ENCODE measurements around the gene GABRE. TPM values are rescaled to one million over a fixed set of nuclear protein-coding genes. Genes with fewer than 3 reads are reported as not detected.
"Not testable (repeated sequence)": the region's sequence is repeated elsewhere in the genome, so short reads cannot be mapped to it uniquely, and the experiment has no call there.

GABRE gene
- total RNA-seq, 8 experiments from 2014 or later: 0.16 to 40.0 (median 3.3) TPM

GRCh38 chrX:151938172-151938571 lies 36.3 kb downstream of the GABRE start:
- no peak for ATAC-seq (replicated peaks in 6 of 8)
- in situ Hi-C loops (cut with MboI; ENCODE audit: low pct_unique_long_range_greater_than_20kb in 2 of 9, low sequenced_read_pairs in 9 of 9, unreplicated experiment in 9 of 9): no loop called here
- Histone ChIP-seq H3K4me3 (no peak overlapping the region), H3K27ac (no peak overlapping the region), H3K4me1 (replicated peaks in 1 of 2) (no peaks in the 10 kb centered on the region)

- Histone ChIP-seq H3K4me3 (no peak overlapping the region), H3K4me1 (replicated peaks in 1 of 2) (no peaks in the 10 kb centered on the region), H3K27ac (no peak overlapping the region)
- in situ Hi-C loops (cut with MboI; ENCODE audit: low pct_unique_long_range_greater_than_20kb in 2 of 9, low sequenced_read_pairs in 9 of 9, unreplicated experiment in 9 of 9): no loop called here
- ATAC-seq (replicated peaks in 6 of 8): no peak
- WGBS, 10 experiments: 67 to 92% (median 83%) methylated on average over 1 of the region's 1 CpG; no CpG with 5 or more reads in 4 of the 10 experiments
Observed at GRCh38 chrX:151935358-151935757, 39.1 kb downstream of the GABRE start.

- in situ Hi-C loops (cut with MboI; ENCODE audit: low pct_unique_long_range_greater_than_20kb in 2 of 9, low sequenced_read_pairs in 9 of 9, unreplicated experiment in 9 of 9): no loop called here
- Histone ChIP-seq H3K27ac (no peak overlapping the region), H3K4me1 (replicated peaks in 1 of 2) (no peaks in the 10 kb centered on the region), H3K4me3 (no peak overlapping the region)
- 0% methylated on average over 1 of the region's 4 CpGs; no CpG with 5 or more reads in 9 of the 10 experiments for WGBS, 10 experiments
- ATAC-seq (replicated peaks in 6 of 8): peak in 2 of 8 experiments; percentile 48 to 52
Observed at GRCh38 chrX:151929126-151929525, 45.4 kb downstream of the GABRE start.

- ATAC-seq (replicated peaks in 6 of 8): no peak
- Histone ChIP-seq H3K4me1 (replicated peaks in 1 of 2) (no peaks in the 10 kb centered on the region), H3K4me3 (no peak overlapping the region), H3K27ac (no peak overlapping the region)
- in situ Hi-C loops (cut with MboI; ENCODE audit: low pct_unique_long_range_greater_than_20kb in 2 of 9, low sequenced_read_pairs in 9 of 9, unreplicated experiment in 9 of 9): no loop called here
- WGBS, 10 experiments: 40 to 79% methylated on average over 1 to 3 of the region's 6 CpGs; no CpG with 5 or more reads in 8 of the 10 experiments
Observed at GRCh38 chrX:151923648-151924047, 50.8 kb downstream of the GABRE start.

GRCh38 chrX:151922692-151923091 lies 51.8 kb downstream of the GABRE start:
- no peak overlapping the region for H3K27ac ChIP-seq
- ATAC-seq (replicated peaks in 6 of 8): no peak
- no peaks in the 10 kb centered on the region for H3K4me1 ChIP-seq (replicated peaks in 1 of 2)
- WGBS, 10 experiments: 60% methylated on average over 1 of the region's 5 CpGs; no CpG with 5 or more reads in 9 of the 10 experiments
- in situ Hi-C loops (cut with MboI; ENCODE audit: low pct_unique_long_range_greater_than_20kb in 2 of 9, low sequenced_read_pairs in 9 of 9, unreplicated experiment in 9 of 9): no loop called here
- no peak overlapping the region for H3K4me3 ChIP-seq

- H3K27ac ChIP-seq: no peak overlapping the region
- in situ Hi-C loops (cut with MboI; ENCODE audit: low pct_unique_long_range_greater_than_20kb in 2 of 9, low sequenced_read_pairs in 9 of 9, unreplicated experiment in 9 of 9): no loop called here
- H3K4me1 ChIP-seq (replicated peaks in 1 of 2): no peaks in the 10 kb centered on the region
- ATAC-seq (replicated peaks in 6 of 8): no peak
- whole genome bisulfite sequencing, 10 experiments: 37% methylated on average over 5 of the region's 5 CpGs; no CpG with 5 or more reads in 9 of the 10 experiments
- H3K4me3 ChIP-seq: no peak overlapping the region
Observed at GRCh38 chrX:151921866-151922265, 52.6 kb downstream of the GABRE start.

- no peak for ATAC-seq (replicated peaks in 6 of 8)
Observed at GRCh38 chrX:151921292-151921691, 53.2 kb downstream of the GABRE start.

GRCh38 chrX:151920530-151920929 lies 53.9 kb downstream of the GABRE start:
- ATAC-seq (replicated peaks in 6 of 8): no peak
- Histone ChIP-seq H3K4me1 (replicated peaks in 1 of 2) (no peaks in the 10 kb centered on the region), H3K4me3 (no peak overlapping the region), H3K27ac (no peak overlapping the region)
- in situ Hi-C loops (cut with MboI; ENCODE audit: low pct_unique_long_range_greater_than_20kb in 2 of 9, low sequenced_read_pairs in 9 of 9, unreplicated experiment in 9 of 9): no loop called here
- 83% methylated on average over 3 of the region's 6 CpGs; no CpG with 5 or more reads in 9 of the 10 experiments for WGBS, 10 experiments

More at GRCh38 chrX:151921292-151921691, 53.2 kb downstream of the GABRE start:
- WGBS, 10 experiments: no CpG with 5 or more reads among the region's 10 CpGs
- in situ Hi-C loops (cut with MboI; ENCODE audit: low pct_unique_long_range_greater_than_20kb in 2 of 9, low sequenced_read_pairs in 9 of 9, unreplicated experiment in 9 of 9): no loop called here
- Histone ChIP-seq H3K4me1 (replicated peaks in 1 of 2) (no peaks in the 10 kb centered on the region), H3K4me3 (no peak overlapping the region), H3K27ac (no peak overlapping the region)

- ATAC-seq (replicated peaks in 6 of 8): no peak
- Histone ChIP-seq H3K27ac (no peak overlapping the region), H3K4me3 (no peak overlapping the region), H3K4me1 (replicated peaks in 1 of 2) (no peaks in the 10 kb centered on the region)
- WGBS, 10 experiments: no CpG with 5 or more reads among the region's 12 CpGs
- in situ Hi-C loops (cut with MboI; ENCODE audit: low pct_unique_long_range_greater_than_20kb in 2 of 9, low sequenced_read_pairs in 9 of 9, unreplicated experiment in 9 of 9): no loop called here
Observed at GRCh38 chrX:151920101-151920500, 54.4 kb downstream of the GABRE start.

- no CpG with 5 or more reads among the region's 11 CpGs for WGBS, 10 experiments
- Histone ChIP-seq H3K27ac (no peak overlapping the region), H3K4me3 (no peak overlapping the region), H3K4me1 (replicated peaks in 1 of 2) (no peaks in the 10 kb centered on the region)
- no peak for ATAC-seq (replicated peaks in 6 of 8)
- in situ Hi-C loops (cut with MboI; ENCODE audit: low pct_unique_long_range_greater_than_20kb in 2 of 9, low sequenced_read_pairs in 9 of 9, unreplicated experiment in 9 of 9): no loop called here
Observed at GRCh38 chrX:151919610-151920009, 54.9 kb downstream of the GABRE start.

GRCh38 chrX:151918736-151919135 lies 55.7 kb downstream of the GABRE start:
- H3K4me3 ChIP-seq; in situ Hi-C loops (cut with MboI; ENCODE audit: low pct_unique_long_range_greater_than_20kb in 2 of 9, low sequenced_read_pairs in 9 of 9, unreplicated experiment in 9 of 9); H3K27ac ChIP-seq; H3K4me1 ChIP-seq (replicated peaks in 1 of 2); ATAC-seq (replicated peaks in 6 of 8): not testable (repeated sequence)
- no CpG with 5 or more reads among the region's 18 CpGs for WGBS, 10 experiments

GRCh38 chrX:151912780-151913179 lies 61.7 kb downstream of the GABRE start, which contains the start of gene MAGEA4:
Gene MAGEA4, plus strand, starts transcription at chrX:151912889. Its CDS starts 10,776 bp downstream, at chrX:151923665.
- in situ Hi-C loops (cut with MboI; ENCODE audit: low pct_unique_long_range_greater_than_20kb in 2 of 9, low sequenced_read_pairs in 9 of 9, unreplicated experiment in 9 of 9): no loop called here

GRCh38 chrX:151912221-151912620 lies 62.3 kb downstream of the GABRE start:
- no peak for ATAC-seq (replicated peaks in 6 of 8)
- no CpG with 5 or more reads among the region's 11 CpGs for WGBS, 10 experiments
- Histone ChIP-seq H3K4me1 (replicated peaks in 1 of 2) (no peaks in the 10 kb centered on the region), H3K4me3 (no peak overlapping the region), H3K27ac (no peak overlapping the region)
- in situ Hi-C loops (cut with MboI; ENCODE audit: low pct_unique_long_range_greater_than_20kb in 2 of 9, low sequenced_read_pairs in 9 of 9, unreplicated experiment in 9 of 9): no loop called here

More at GRCh38 chrX:151912780-151913179, 61.7 kb downstream of the GABRE start, which contains the start of gene MAGEA4:
- H3K27ac ChIP-seq: no peak within 1 kb of the TSS
- no peak for ATAC-seq (replicated peaks in 6 of 8)
- WGBS, 10 experiments: 100% methylated on average over 1 of the region's 11 CpGs; no CpG with 5 or more reads in 9 of the 10 experiments
- H3K4me3 ChIP-seq: no peak within 1 kb of the TSS
- no peaks in the 10 kb centered on the region for H3K4me1 ChIP-seq (replicated peaks in 1 of 2)

GRCh38 chrX:151904989-151905388 lies 69.5 kb downstream of the GABRE start:
- no peak overlapping the region for H3K27ac ChIP-seq
- in situ Hi-C loops (cut with MboI; ENCODE audit: low pct_unique_long_range_greater_than_20kb in 2 of 9, low sequenced_read_pairs in 9 of 9, unreplicated experiment in 9 of 9): no loop called here
- ATAC-seq (replicated peaks in 6 of 8): no peak
- no peak overlapping the region for H3K4me3 ChIP-seq
- 45 to 51% methylated on average over 2 to 3 of the region's 12 CpGs; no CpG with 5 or more reads in 8 of the 10 experiments for WGBS, 10 experiments
- H3K4me1 ChIP-seq (replicated peaks in 1 of 2): no peaks in the 10 kb centered on the region

All from motor neuron (in vitro differentiated cells).